HL-60/S4 (cell line): Measurements from ENCODE around the gene TMEM247.

Experiments
- in situ Hi-C: fragments of 300-500 bp; cut with MboI; formaldehyde crosslinking; loops from 2 replicates; pipeline ENCODE4 v1.14.3; 2022; ENCODE audit warnings: low sequenced_read_pairs

The TMEM247 gene

GRCh38 chr2:46488389-46488788 lies 9.0 kb downstream of the TMEM247 start:
- in situ Hi-C loops = no loop called here

- in situ Hi-C loops = no loop called here
Observed at GRCh38 chr2:46489423-46490174, 10.2 kb downstream of the TMEM247 start.

- in situ Hi-C loops = no loop called here
Observed at GRCh38 chr2:46490521-46491141, 11.3 kb downstream of the TMEM247 start.

- in situ Hi-C loops = no loop called here
Observed at GRCh38 chr2:46492301-46492700, 12.9 kb downstream of the TMEM247 start.

GRCh38 chr2:46493241-46493970 lies 14.0 kb downstream of the TMEM247 start:
- in situ Hi-C loops = no loop called here

GRCh38 chr2:46493971-46494250 lies 14.5 kb downstream of the TMEM247 start:
- in situ Hi-C loops = no loop called here

GRCh38 chr2:46494596-46494995 lies 15.2 kb downstream of the TMEM247 start:
- in situ Hi-C loops = no loop called here

- in situ Hi-C loops = no loop called here
Observed at GRCh38 chr2:46495231-46496030, 16.1 kb downstream of the TMEM247 start.

GRCh38 chr2:46497766-46498165 lies 18.4 kb downstream of the TMEM247 start:
- in situ Hi-C loops = no loop called here

- in situ Hi-C loops = no loop called here
Observed at GRCh38 chr2:46498681-46499080, 19.3 kb downstream of the TMEM247 start.

GRCh38 chr2:46499392-46499785 lies 20.0 kb downstream of the TMEM247 start:
- in situ Hi-C loops = no loop called here

GRCh38 chr2:46500801-46501200 lies 21.4 kb downstream of the TMEM247 start:
- in situ Hi-C loops = no loop called here

- in situ Hi-C loops = no loop called here
Observed at GRCh38 chr2:46502291-46502885, 23.0 kb downstream of the TMEM247 start.

- in situ Hi-C loops = no loop called here
Observed at GRCh38 chr2:46503686-46504085, 24.3 kb downstream of the TMEM247 start.

- in situ Hi-C loops = no loop called here
Observed at GRCh38 chr2:46504221-46504620, 24.9 kb downstream of the TMEM247 start.

GRCh38 chr2:46504685-46505471 lies 25.5 kb downstream of the TMEM247 start:
- in situ Hi-C loops = no loop called here

GRCh38 chr2:46505472-46505783 lies 26.1 kb downstream of the TMEM247 start:
- in situ Hi-C loops = no loop called here

- in situ Hi-C loops = no loop called here
Observed at GRCh38 chr2:46506131-46506706, 26.9 kb downstream of the TMEM247 start.

GRCh38 chr2:46508312-46508711 lies 28.9 kb downstream of the TMEM247 start:
- in situ Hi-C loops = no loop called here

- in situ Hi-C loops = no loop called here
Observed at GRCh38 chr2:46508759-46509158, 29.4 kb downstream of the TMEM247 start.
